OCI-LY3 (cell line): ENCODE measurements around the gene MICU1.
A peak's percentile ranks its signal among the peaks of the same experiment; 100 is the strongest.

Experiments
- H2AFZ ChIP-seq: fragments of 200-600, 300-600 bp; shearing (Covaris generic); 2 replicates; pipeline ENCODE4 v1.6.0; 2014; ENCODE audit warnings: antibody characterized with exemption, low read depth, low read length
- H3K27ac ChIP-seq: fragments of 200-600, 300-600 bp; sonication (generic); 2 replicates; pipeline ENCODE4 v1.5.1; 2014; ENCODE audit warnings: mild to moderate bottlenecking, low read length, moderate library complexity, mixed read lengths
- H3K27me3 ChIP-seq: fragments of 200-600, 300-600 bp; sonication (generic); 2 replicates; pipeline ENCODE4 v1.6.1; 2014; ENCODE audit warnings: low read depth, low read length, mixed read lengths
- H3K36me3 ChIP-seq: fragments of 200-600, 300-600 bp; sonication (generic); replicated peaks from 2 replicates; pipeline ENCODE3; 2014; ENCODE audit warnings: low read depth, low read length, mixed read lengths
- H3K4me1 ChIP-seq: fragments of 300-600, 200-600 bp; sonication (generic); 2 replicates; pipeline ENCODE4 v1.6.1; 2014; ENCODE audit warnings: low read length, mixed read lengths
- H3K4me2 ChIP-seq: fragments of 200-600, 300-600 bp; sonication (generic); 2 replicates; pipeline ENCODE4 v1.6.1; 2014; ENCODE audit warnings: low read length, mixed read lengths
- H3K4me3 ChIP-seq: fragments of 300-600, 200-600 bp; sonication (generic); 2 replicates; pipeline ENCODE4 v1.5.1; 2014; ENCODE audit warnings: antibody characterized with exemption, mild to moderate bottlenecking, low read length, moderate library complexity
- H3K79me2 ChIP-seq: fragments of 300-600, 200-600 bp; shearing (Covaris generic); 2 replicates; pipeline ENCODE4 v1.6.1; 2014; ENCODE audit warnings: mild to moderate bottlenecking, low read length, mixed read lengths
- H3K9ac ChIP-seq: fragments of 300-600, 200-600 bp; shearing (Covaris generic); 2 replicates; pipeline ENCODE4 v1.6.0; 2014; ENCODE audit warnings: mild to moderate bottlenecking, low read length, moderate library complexity
- H3K9me3 ChIP-seq: fragments of 200-600, 300-600 bp; shearing (Covaris generic); 2 replicates; pipeline ENCODE4 v1.6.1; 2014; ENCODE audit warnings: low read length, mixed read lengths; ENCODE audit not compliant: insufficient read depth
- H4K20me1 ChIP-seq: fragments of 200-600, 300-600 bp; sonication (generic); 2 replicates; pipeline ENCODE4 v1.6.1; 2016; ENCODE audit warnings: low read length, mixed read lengths; ENCODE audit not compliant: insufficient read depth
- EZH2phosphoT487 ChIP-seq: fragments of 200-600 bp; shearing (Covaris generic); IDR thresholded peaks from 2 replicates; pipeline ENCODE4 v1.6.1; 2018; ENCODE audit warnings: antibody characterized with exemption, mixed run types, low read depth
- TF ChIP-seq, protein P1 (sequence below): fragments of 200-600, 300-600 bp; sonication (generic); IDR thresholded peaks from 2 replicates; pipeline ENCODE4 v1.5.1; 2014; ENCODE audit warnings: antibody characterized with exemption, low read length, low read depth

MICU1 gene

DNA sequence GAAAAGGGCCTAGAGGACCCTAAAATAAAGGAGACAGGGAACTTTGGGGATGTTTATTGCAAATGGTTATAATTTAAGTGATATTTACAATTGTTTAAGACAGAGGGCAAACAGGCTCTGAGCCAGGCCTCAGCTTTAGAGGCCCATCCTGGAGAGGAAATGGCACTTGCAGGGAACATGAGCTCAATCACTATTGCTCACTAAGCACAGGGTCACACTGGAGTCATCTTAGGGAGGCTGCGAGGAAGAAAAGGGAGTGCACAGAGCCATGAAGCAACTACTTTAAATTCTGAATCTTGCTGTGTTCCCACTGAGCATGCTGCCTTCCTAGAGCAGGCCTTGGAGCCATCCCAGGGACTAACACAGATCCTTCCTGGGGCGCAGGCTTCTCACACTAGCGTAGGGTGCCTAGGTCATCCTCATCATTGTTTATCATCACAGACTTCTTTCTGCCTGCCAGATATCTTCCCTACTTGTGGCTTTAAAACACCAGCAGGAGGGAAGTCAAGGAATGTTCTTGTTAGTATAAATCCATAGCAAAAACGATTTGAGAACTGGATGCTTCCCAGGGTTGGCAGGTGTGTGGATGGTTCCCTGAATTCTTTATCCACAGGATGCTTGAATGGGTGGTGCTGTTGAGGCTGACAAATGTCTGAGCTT is 258.4 kb downstream of the MICU1 start:
- Histone ChIP-seq H3K9ac (no peak overlapping the region), H3K9me3 (no peaks in the 10 kb centered on the region), H3K4me3 (no peak overlapping the region), H3K4me2 (no peak overlapping the region), H4K20me1 (no peaks in the 10 kb centered on the region), H3K79me2 (no peaks in the 10 kb centered on the region), H3K27me3 (no peaks in the 10 kb centered on the region), H3K36me3 (no peaks in the 10 kb centered on the region), H3K4me1 (peaks cover 5% of the 10 kb centered on the region), H2AFZ (no peak overlapping the region), H3K27ac (no peak overlapping the region)
- no peak for TF ChIP-seq EZH2phosphoT487
- TF ChIP-seq, protein P1, sequence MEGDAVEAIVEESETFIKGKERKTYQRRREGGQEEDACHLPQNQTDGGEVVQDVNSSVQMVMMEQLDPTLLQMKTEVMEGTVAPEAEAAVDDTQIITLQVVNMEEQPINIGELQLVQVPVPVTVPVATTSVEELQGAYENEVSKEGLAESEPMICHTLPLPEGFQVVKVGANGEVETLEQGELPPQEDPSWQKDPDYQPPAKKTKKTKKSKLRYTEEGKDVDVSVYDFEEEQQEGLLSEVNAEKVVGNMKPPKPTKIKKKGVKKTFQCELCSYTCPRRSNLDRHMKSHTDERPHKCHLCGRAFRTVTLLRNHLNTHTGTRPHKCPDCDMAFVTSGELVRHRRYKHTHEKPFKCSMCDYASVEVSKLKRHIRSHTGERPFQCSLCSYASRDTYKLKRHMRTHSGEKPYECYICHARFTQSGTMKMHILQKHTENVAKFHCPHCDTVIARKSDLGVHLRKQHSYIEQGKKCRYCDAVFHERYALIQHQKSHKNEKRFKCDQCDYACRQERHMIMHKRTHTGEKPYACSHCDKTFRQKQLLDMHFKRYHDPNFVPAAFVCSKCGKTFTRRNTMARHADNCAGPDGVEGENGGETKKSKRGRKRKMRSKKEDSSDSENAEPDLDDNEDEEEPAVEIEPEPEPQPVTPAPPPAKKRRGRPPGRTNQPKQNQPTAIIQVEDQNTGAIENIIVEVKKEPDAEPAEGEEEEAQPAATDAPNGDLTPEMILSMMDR, result no peak

DNA sequence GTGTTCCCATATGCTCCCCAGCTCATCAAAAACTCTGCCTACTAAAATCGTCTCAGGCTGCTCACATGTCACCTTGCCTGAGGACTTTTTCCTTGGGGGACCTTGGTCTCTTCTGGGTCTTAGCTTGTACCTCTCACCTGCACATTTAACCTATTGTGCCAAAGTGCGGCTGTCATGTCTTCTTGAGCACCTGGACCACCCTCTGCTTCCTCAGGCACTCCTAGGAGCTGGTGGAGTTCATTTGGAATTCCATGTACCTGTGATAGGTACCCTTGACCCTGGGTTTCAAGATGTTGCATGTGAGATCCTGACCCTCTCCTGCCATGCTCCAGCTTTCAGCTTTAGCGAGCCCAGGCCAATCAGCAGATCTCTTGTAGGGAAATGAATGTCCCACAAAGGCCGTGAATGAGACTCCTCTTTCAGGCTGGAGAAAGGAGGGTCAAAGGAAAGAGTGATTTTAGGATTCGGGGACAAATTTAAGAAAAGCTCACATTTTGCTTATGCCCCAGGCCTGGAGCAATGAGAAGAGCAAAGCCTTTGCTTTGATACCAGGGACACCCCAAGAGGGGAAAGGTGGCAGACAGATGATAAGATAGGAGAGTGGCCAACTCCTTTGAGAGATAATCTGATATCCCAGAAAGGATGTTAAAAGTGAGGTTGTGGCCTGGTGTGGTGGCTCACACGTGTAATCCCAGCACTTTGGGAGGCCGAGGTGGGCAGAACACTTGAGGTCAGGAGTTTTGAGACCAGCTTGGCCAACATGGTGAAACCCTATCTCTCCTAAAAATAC is 260.6 kb downstream of the MICU1 start:
- Histone ChIP-seq H3K9me3 (no peaks in the 10 kb centered on the region), H3K27ac (no peak overlapping the region), H3K36me3 (no peaks in the 10 kb centered on the region), H3K9ac (no peak overlapping the region), H3K4me2 (no peak overlapping the region), H3K79me2 (no peaks in the 10 kb centered on the region), H3K4me1 (peaks cover 5% of the 10 kb centered on the region), H2AFZ (no peak overlapping the region), H3K27me3 (no peaks in the 10 kb centered on the region), H3K4me3 (no peak overlapping the region), H4K20me1 (no peaks in the 10 kb centered on the region)
- no peak for TF ChIP-seq EZH2phosphoT487
- TF ChIP-seq, protein P1, result no peak

DNA sequence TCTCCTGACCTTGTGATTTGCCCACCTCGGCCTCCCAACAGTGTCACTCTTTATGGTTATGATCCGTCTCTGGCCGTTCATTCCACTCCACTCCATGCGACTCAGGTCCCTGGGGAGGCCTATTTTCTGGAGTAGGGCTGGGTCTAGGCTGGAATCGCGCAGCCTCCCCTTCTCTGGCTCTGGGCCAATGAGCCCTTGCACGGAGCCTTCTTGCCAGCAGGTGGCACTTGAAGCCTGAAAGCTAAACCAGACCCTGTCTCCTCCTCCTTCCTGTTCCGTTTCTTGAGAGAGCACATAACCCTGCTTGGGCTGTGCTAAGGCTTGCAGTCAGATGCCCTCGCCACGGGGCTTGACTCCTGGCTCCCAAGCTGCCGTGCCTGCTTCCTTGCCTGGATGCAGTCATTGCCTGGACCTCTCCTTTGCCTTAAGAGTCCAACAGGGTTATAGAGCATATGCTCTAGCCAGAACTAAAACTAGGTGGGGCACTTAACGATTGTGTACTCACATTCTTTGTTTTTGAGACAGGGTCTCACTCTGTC is 261.6 kb downstream of the MICU1 start:
- peaks cover 5% of the 10 kb centered on the region for H3K4me1 ChIP-seq
- no peaks in the 10 kb centered on the region for H3K36me3 ChIP-seq
- H4K20me1 ChIP-seq, result no peaks in the 10 kb centered on the region
- H3K4me3 ChIP-seq, result peak overlapping the region; percentile 53
- H3K27me3 ChIP-seq, result no peaks in the 10 kb centered on the region
- peak overlapping the region; percentile 45; the same call in 1 of the 2 replicates for H3K9ac ChIP-seq
- H3K79me2 ChIP-seq, result no peaks in the 10 kb centered on the region
- TF ChIP-seq EZH2phosphoT487, result no peak
- TF ChIP-seq, protein P1, result peak; percentile 76
- H2AFZ ChIP-seq, result peak overlapping the region; percentile 50
- H3K9me3 ChIP-seq, result no peaks in the 10 kb centered on the region
- H3K4me2 ChIP-seq, result peak overlapping the region; percentile 73
- no peak overlapping the region for H3K27ac ChIP-seq

DNA sequence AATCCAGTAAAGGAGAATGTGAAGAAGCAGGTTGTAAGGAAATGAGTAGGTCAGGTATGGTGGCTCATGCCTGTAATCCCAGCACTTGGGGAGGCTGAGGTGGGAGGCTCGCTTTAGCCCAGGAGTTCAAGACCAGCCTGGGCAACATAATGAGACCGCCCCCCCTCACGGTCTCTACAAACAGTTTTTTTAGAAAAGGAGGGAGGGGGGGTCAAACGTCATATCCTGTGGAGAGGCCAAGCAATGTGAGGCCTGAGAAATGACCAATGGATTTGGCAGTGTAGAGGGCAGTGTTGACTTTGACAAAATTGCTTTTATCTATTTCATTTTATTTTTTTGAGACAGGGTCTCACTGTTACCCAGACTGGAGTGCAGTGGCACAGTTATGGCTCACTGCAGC is 268.9 kb downstream of the MICU1 start:
- no peaks in the 10 kb centered on the region for H3K36me3 ChIP-seq
- no peaks in the 10 kb centered on the region for H3K27me3 ChIP-seq
- H3K4me1 ChIP-seq, result peaks cover 6% of the 10 kb centered on the region
- H3K9me3 ChIP-seq, result no peaks in the 10 kb centered on the region
- H3K79me2 ChIP-seq, result peaks cover 24% of the 10 kb centered on the region
- no peaks in the 10 kb centered on the region for H4K20me1 ChIP-seq
- H3K4me2 ChIP-seq, result no peak overlapping the region
- H3K9ac ChIP-seq, result no peak overlapping the region
- no peak overlapping the region for H3K4me3 ChIP-seq
- H2AFZ ChIP-seq, result no peak overlapping the region
- TF ChIP-seq, protein P1, result no peak
- TF ChIP-seq EZH2phosphoT487, result no peak
- H3K27ac ChIP-seq, result no peak overlapping the region
